ENCODE results near the gene COL4A2.

DNA sequence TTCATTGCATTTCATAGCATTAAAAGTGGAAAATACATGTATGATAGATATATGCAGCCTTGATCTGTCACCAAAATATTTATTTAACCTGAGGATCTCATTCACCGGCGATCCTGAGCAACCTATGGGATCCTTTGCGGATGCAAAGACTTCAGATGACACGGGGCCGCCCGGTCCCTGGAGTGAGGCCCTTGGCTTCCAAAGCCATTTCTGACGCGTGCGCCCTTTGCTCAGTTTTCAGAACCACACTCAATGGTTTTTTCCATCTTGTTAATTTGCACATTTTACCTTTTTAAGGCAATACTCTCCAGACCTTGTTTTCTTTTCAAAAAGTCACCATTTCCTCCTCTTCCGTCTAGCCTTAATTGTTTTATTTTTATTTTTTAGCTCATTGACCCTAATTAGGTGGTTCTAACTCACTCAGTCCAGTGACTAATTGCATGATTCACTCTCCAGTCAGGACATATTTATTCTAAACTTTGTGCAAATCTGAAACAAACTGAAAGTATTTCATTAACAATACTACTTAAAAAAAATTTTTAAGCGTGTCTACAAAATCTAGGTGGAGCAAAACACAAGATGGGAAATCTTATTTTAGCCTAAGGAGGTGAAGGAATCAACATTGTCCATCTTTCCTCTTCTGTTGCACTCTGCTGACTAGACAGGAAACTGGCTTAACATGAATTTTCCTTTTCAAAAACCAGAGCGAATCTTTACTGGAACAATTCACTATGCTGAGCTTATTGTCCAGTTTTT is 48.0 kb upstream of the COL4A2 start:
- no peak for TF ChIP-seq POLR2A (IDR thresholded peaks at IDR 0.05)
- TF ChIP-seq, protein P1, sequence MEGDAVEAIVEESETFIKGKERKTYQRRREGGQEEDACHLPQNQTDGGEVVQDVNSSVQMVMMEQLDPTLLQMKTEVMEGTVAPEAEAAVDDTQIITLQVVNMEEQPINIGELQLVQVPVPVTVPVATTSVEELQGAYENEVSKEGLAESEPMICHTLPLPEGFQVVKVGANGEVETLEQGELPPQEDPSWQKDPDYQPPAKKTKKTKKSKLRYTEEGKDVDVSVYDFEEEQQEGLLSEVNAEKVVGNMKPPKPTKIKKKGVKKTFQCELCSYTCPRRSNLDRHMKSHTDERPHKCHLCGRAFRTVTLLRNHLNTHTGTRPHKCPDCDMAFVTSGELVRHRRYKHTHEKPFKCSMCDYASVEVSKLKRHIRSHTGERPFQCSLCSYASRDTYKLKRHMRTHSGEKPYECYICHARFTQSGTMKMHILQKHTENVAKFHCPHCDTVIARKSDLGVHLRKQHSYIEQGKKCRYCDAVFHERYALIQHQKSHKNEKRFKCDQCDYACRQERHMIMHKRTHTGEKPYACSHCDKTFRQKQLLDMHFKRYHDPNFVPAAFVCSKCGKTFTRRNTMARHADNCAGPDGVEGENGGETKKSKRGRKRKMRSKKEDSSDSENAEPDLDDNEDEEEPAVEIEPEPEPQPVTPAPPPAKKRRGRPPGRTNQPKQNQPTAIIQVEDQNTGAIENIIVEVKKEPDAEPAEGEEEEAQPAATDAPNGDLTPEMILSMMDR (IDR thresholded peaks at IDR 0.05): no peak

All from ovary (tissue), 3 donors.